ENCODE results near the gene UCN.

Gene UCN

DNA sequence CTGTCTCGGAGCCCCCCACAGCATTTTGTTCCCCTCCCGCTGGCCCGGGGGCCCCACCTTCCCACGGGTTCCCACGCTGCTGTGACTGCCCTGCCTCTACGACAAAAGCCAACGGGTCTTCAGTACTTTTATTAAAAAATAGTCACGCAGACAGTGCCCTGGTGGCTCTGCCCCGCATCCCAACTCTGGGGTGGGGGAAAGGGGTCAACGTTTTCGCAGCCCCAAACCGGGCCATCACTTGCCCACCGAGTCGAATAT is 1.0 kb downstream of the UCN start:
- H3K4me3 ChIP-seq (ENCODE audit: low read depth, low read length, poor library complexity, severe bottlenecking), result no peak overlapping the region
- H3K4me1 ChIP-seq (ENCODE audit: insufficient read depth, low read length, severe bottlenecking), result peaks cover 8% of the 10 kb centered on the region
- H3K4me2 ChIP-seq (ENCODE audit: low read length), result no peak overlapping the region
- no peaks in the 10 kb centered on the region for H3K9me2 ChIP-seq (ENCODE audit: low read depth, low read length)
- H3K9ac ChIP-seq (ENCODE audit: low read length), result no peak overlapping the region
- H3K27me3 ChIP-seq (ENCODE audit: insufficient read depth, low read length), result no peaks in the 10 kb centered on the region
- no peaks in the 10 kb centered on the region for H3K9me3 ChIP-seq (ENCODE audit: low read length)
- no peaks in the 10 kb centered on the region for H3K79me2 ChIP-seq (ENCODE audit: insufficient read depth, low read length)
- H4K20me1 ChIP-seq (ENCODE audit: insufficient read depth, low read length), result no peaks in the 10 kb centered on the region
- TF ChIP-seq, protein P1, sequence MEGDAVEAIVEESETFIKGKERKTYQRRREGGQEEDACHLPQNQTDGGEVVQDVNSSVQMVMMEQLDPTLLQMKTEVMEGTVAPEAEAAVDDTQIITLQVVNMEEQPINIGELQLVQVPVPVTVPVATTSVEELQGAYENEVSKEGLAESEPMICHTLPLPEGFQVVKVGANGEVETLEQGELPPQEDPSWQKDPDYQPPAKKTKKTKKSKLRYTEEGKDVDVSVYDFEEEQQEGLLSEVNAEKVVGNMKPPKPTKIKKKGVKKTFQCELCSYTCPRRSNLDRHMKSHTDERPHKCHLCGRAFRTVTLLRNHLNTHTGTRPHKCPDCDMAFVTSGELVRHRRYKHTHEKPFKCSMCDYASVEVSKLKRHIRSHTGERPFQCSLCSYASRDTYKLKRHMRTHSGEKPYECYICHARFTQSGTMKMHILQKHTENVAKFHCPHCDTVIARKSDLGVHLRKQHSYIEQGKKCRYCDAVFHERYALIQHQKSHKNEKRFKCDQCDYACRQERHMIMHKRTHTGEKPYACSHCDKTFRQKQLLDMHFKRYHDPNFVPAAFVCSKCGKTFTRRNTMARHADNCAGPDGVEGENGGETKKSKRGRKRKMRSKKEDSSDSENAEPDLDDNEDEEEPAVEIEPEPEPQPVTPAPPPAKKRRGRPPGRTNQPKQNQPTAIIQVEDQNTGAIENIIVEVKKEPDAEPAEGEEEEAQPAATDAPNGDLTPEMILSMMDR (IDR thresholded peaks at IDR 0.05; ENCODE audit: low read length), result no peak
- no peak for TF ChIP-seq EZH2 (IDR thresholded peaks at IDR 0.05; ENCODE audit: borderline replicate concordance, low read length)
- H3K36me3 ChIP-seq (ENCODE audit: insufficient read depth, low read length), result peaks cover 24% of the 10 kb centered on the region
- no peak overlapping the region for H3K27ac ChIP-seq (ENCODE audit: low read depth, low read length, poor library complexity, severe bottlenecking)
- H3F3A ChIP-seq (ENCODE audit: insufficient read depth, low read length), result no peaks in the 10 kb centered on the region
- no peak overlapping the region for H2AFZ ChIP-seq (ENCODE audit: low read length)

- H3K9me3 ChIP-seq (ENCODE audit: low read length), result no peaks in the 10 kb centered on the region
- H3K79me2 ChIP-seq (ENCODE audit: insufficient read depth, low read length), result no peaks in the 10 kb centered on the region
- no peaks in the 10 kb centered on the region for H3K9me2 ChIP-seq (ENCODE audit: low read depth, low read length)
- no peaks in the 10 kb centered on the region for H4K20me1 ChIP-seq (ENCODE audit: insufficient read depth, low read length)
- H3K4me1 ChIP-seq (ENCODE audit: insufficient read depth, low read length, severe bottlenecking), result peaks cover 8% of the 10 kb centered on the region
- H3K4me2 ChIP-seq (ENCODE audit: low read length), result no peak overlapping the region
- no peak overlapping the region for H3K4me3 ChIP-seq (ENCODE audit: low read depth, low read length, poor library complexity, severe bottlenecking)
- no peaks in the 10 kb centered on the region for H3F3A ChIP-seq (ENCODE audit: insufficient read depth, low read length)
- no peak overlapping the region for H3K9ac ChIP-seq (ENCODE audit: low read length)
- H3K36me3 ChIP-seq (ENCODE audit: insufficient read depth, low read length), result peaks cover 19% of the 10 kb centered on the region
- H3K27ac ChIP-seq (ENCODE audit: low read depth, low read length, poor library complexity, severe bottlenecking), result no peak overlapping the region
- no peaks in the 10 kb centered on the region for H3K27me3 ChIP-seq (ENCODE audit: insufficient read depth, low read length)
- TF ChIP-seq, protein P1 (IDR thresholded peaks at IDR 0.05; ENCODE audit: low read length), result no peak
- no peak for TF ChIP-seq EZH2 (IDR thresholded peaks at IDR 0.05; ENCODE audit: borderline replicate concordance, low read length)
- H2AFZ ChIP-seq (ENCODE audit: low read length), result no peak overlapping the region
Observed at GRCh38 chr2:27306573-27307286, 1.5 kb downstream of the UCN start.

- no peak overlapping the region for H3K9ac ChIP-seq (ENCODE audit: low read length)
- H3K9me3 ChIP-seq (ENCODE audit: low read length), result no peaks in the 10 kb centered on the region
- no peak overlapping the region for H3K27ac ChIP-seq (ENCODE audit: low read depth, low read length, poor library complexity, severe bottlenecking)
- H3K27me3 ChIP-seq (ENCODE audit: insufficient read depth, low read length), result no peaks in the 10 kb centered on the region
- H3F3A ChIP-seq (ENCODE audit: insufficient read depth, low read length), result no peaks in the 10 kb centered on the region
- H2AFZ ChIP-seq (ENCODE audit: low read length), result no peak overlapping the region
- H3K79me2 ChIP-seq (ENCODE audit: insufficient read depth, low read length), result no peaks in the 10 kb centered on the region
- no peaks in the 10 kb centered on the region for H3K9me2 ChIP-seq (ENCODE audit: low read depth, low read length)
- TF ChIP-seq, protein P1 (IDR thresholded peaks at IDR 0.05; ENCODE audit: low read length), result no peak
- TF ChIP-seq EZH2 (IDR thresholded peaks at IDR 0.05; ENCODE audit: borderline replicate concordance, low read length), result no peak
- peaks cover 8% of the 10 kb centered on the region for H3K4me1 ChIP-seq (ENCODE audit: insufficient read depth, low read length, severe bottlenecking)
- H3K4me3 ChIP-seq (ENCODE audit: low read depth, low read length, poor library complexity, severe bottlenecking), result no peak overlapping the region
- H3K4me2 ChIP-seq (ENCODE audit: low read length), result no peak overlapping the region
- H3K36me3 ChIP-seq (ENCODE audit: insufficient read depth, low read length), result peaks cover 13% of the 10 kb centered on the region
- H4K20me1 ChIP-seq (ENCODE audit: insufficient read depth, low read length), result no peaks in the 10 kb centered on the region
Observed at GRCh38 chr2:27306136-27306535, 2.1 kb downstream of the UCN start.
